ENCODE data around the gene DOCK8. TPM values are rescaled to one million over a fixed set of nuclear protein-coding genes. Genes with fewer than 3 reads are reported as not detected.

The DOCK8 gene
- total RNA-seq, 1 experiment from 2014 or later, result 1.4 TPM

GRCh38 chr9:446074-446699 is 231.5 kb downstream of the DOCK8 start:
- no peaks in the 10 kb centered on the region for H3K79me1 ChIP-seq (ENCODE audit: insufficient read depth, low read depth, low read length, poor library complexity, severe bottlenecking)
- H4K5ac ChIP-seq (ENCODE audit: insufficient read length, low read depth, low read length), result no peak overlapping the region
- no peak for DNase-seq
- no peak overlapping the region for H3K27ac Mint-ChIP-seq
- no peak overlapping the region for H2BK120ac ChIP-seq (ENCODE audit: low read depth, low read length, poor library complexity, severe bottlenecking)
- no peak overlapping the region for H3T11ph ChIP-seq (ENCODE audit: low read length)
- H3K79me2 ChIP-seq (ENCODE audit: insufficient read depth, low read length), result no peaks in the 10 kb centered on the region
- no peaks in the 10 kb centered on the region for H4K20me1 ChIP-seq (ENCODE audit: control insufficient read depth, insufficient read depth, insufficient read length)
- H3K14ac ChIP-seq (ENCODE audit: insufficient read depth, low read length), result no peak overlapping the region
- no peaks in the 10 kb centered on the region for H3K27me3 ChIP-seq (ENCODE audit: insufficient read depth, low read length)
- no peak overlapping the region for H3K4ac ChIP-seq (ENCODE audit: low read depth, low read length)
- H2BK12ac ChIP-seq (ENCODE audit: insufficient read length, low read depth, low read length), result no peak overlapping the region
- H3K56ac ChIP-seq (ENCODE audit: insufficient read length, low read depth, low read length), result no peak overlapping the region
- no peak overlapping the region for H3K9ac ChIP-seq (ENCODE audit: extremely low read depth, insufficient read length, low read length)
- WGBS (ENCODE audit: extremely low coverage, insufficient read length, low lambda C conversion rate), result no CpG with 5 or more reads among the region's 15 CpGs
- no peak overlapping the region for H4K91ac ChIP-seq (ENCODE audit: insufficient read length, low read depth, low read length)
- H3K9me3 ChIP-seq (ENCODE audit: control insufficient read depth, low read depth, low read length), result no peaks in the 10 kb centered on the region
- peaks cover 6 to 17% of the 10 kb centered on the region in 2 experiments for H3K4me1 Mint-ChIP-seq
- TF ChIP-seq, protein P1, sequence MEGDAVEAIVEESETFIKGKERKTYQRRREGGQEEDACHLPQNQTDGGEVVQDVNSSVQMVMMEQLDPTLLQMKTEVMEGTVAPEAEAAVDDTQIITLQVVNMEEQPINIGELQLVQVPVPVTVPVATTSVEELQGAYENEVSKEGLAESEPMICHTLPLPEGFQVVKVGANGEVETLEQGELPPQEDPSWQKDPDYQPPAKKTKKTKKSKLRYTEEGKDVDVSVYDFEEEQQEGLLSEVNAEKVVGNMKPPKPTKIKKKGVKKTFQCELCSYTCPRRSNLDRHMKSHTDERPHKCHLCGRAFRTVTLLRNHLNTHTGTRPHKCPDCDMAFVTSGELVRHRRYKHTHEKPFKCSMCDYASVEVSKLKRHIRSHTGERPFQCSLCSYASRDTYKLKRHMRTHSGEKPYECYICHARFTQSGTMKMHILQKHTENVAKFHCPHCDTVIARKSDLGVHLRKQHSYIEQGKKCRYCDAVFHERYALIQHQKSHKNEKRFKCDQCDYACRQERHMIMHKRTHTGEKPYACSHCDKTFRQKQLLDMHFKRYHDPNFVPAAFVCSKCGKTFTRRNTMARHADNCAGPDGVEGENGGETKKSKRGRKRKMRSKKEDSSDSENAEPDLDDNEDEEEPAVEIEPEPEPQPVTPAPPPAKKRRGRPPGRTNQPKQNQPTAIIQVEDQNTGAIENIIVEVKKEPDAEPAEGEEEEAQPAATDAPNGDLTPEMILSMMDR (conservative IDR thresholded peaks at IDR 0.05), result no peak
- no peak overlapping the region for H3K4me2 ChIP-seq (ENCODE audit: insufficient read depth, insufficient read length, low read length)
- no peak overlapping the region for H2BK5ac ChIP-seq (ENCODE audit: insufficient read length, low read length)
- H2BK20ac ChIP-seq (ENCODE audit: low read depth, low read length, poor library complexity, severe bottlenecking), result no peak overlapping the region
- no peaks in the 10 kb centered on the region; the same call in 1 of the 2 replicates for H3K4me1 ChIP-seq (ENCODE audit: insufficient read depth, low read length)
- H3K4me3 Mint-ChIP-seq, result no peak overlapping the region
- H2AK5ac ChIP-seq (ENCODE audit: insufficient read length, low read length), result no peak overlapping the region
- no peak overlapping the region for H3K23ac ChIP-seq (ENCODE audit: insufficient read length, low read depth, low read length)
- no peaks in the 10 kb centered on the region for H3K23me2 ChIP-seq (ENCODE audit: insufficient read length, low read depth, low read length, poor library complexity, severe bottlenecking)
- no peak overlapping the region for H3K18ac ChIP-seq (ENCODE audit: insufficient read length, low read depth, low read length)
- H3K9me3 Mint-ChIP-seq, result peaks cover 5 to 6% of the 10 kb centered on the region in 2 experiments; a peak in 3 of 5 replicates
- no peak overlapping the region for H4K8ac ChIP-seq (replicated peaks; ENCODE audit: insufficient read length, low read depth, low read length)
- no peak overlapping the region for H2AFZ ChIP-seq (ENCODE audit: low read length)
- H3K36me3 Mint-ChIP-seq (ENCODE audit: insufficient read depth in 1 of 3, low read depth in 3 of 3), result peaks cover 0 to 13% (median 6%) of the 10 kb centered on the region in 3 experiments; a peak in 3 of 7 replicates
- no peaks in the 10 kb centered on the region; the same call in 1 of the 2 replicates for H3K27me3 Mint-ChIP-seq (ENCODE audit: low read depth)
- no peak overlapping the region for H3K27ac ChIP-seq (ENCODE audit: insufficient read length, low read depth, low read length)
- H2BK15ac ChIP-seq (ENCODE audit: low read depth, low read length), result no peak overlapping the region
